ENCODE results near the gene DRICH1. TPM values are rescaled to one million over a fixed set of nuclear protein-coding genes. Genes with fewer than 3 reads are reported as not detected.
"Not testable (repeated sequence)": the region's sequence is repeated elsewhere in the genome, so short reads cannot be mapped to it uniquely, and the experiment has no call there.

DRICH1 gene
- total RNA-seq, 3 donors from 2014 or later, result 0.22 to 0.47 (median 0.30) TPM

GRCh38 chr22:23560215-23560614, 71.9 kb downstream of the DRICH1 start:
- DNase-seq; H3K4me3 Mint-ChIP-seq; H3K9me3 Mint-ChIP-seq; H3K36me3 Mint-ChIP-seq (ENCODE audit: insufficient read depth); H3K4me1 Mint-ChIP-seq (ENCODE audit: low read depth); ATAC-seq: not testable (repeated sequence)
- peaks cover 27% of the 10 kb centered on the region for H3K27me3 Mint-ChIP-seq (ENCODE audit: low read depth)

Other genes starting within 250 kb of the DRICH1 start
- gene IGLL1, start 52.0 kb downstream of the DRICH1 start, total RNA-seq, result not detected
- 1 to 10 TPM; 3.3 to 7.4 (median 4.1) TPM for gene RGL4, start 58.7 kb upstream of the DRICH1 start, total RNA-seq
- gene ZNF70, start 118.8 kb upstream of the DRICH1 start, total RNA-seq, result 1 to 10 TPM; 2.3 to 3.0 (median 2.6) TPM
- gene VPREB3, start 122.1 kb upstream of the DRICH1 start, total RNA-seq, result not detected
- gene C22orf15, start 130.7 kb upstream of the DRICH1 start, total RNA-seq, result under 1 TPM in 2 of 3 donors, not detected in 1; 0.11 to 0.30 TPM
- gene CHCHD10, start 135.7 kb upstream of the DRICH1 start, total RNA-seq, result 100 to 1,000 TPM; 113 to 204 (median 187) TPM
- gene MMP11, start 140.5 kb upstream of the DRICH1 start, total RNA-seq, result 1 to 10 TPM in 1 of 3 donors, under 1 TPM in 2; 0.65 to 2.2 (median 0.69) TPM
- gene SMARCB1, start 154.6 kb upstream of the DRICH1 start, total RNA-seq, result 100 to 1,000 TPM; 105 to 128 (median 109) TPM
- gene DERL3, start 206.7 kb upstream of the DRICH1 start, total RNA-seq, result 1 to 10 TPM; 5.7 to 7.1 (median 6.9) TPM
- 1 to 10 TPM; 2.0 to 3.3 (median 2.4) TPM for gene SLC2A11, start 225.6 kb upstream of the DRICH1 start, total RNA-seq

Data from activated T-cell treated with anti-CD3 and anti-CD28 coated beads, Interleukin-2, amount 50 U/mL, for 4 hours (primary cell).